Cardiac fibroblast (primary cell): Measurements from ENCODE around the gene ZNF821.

Experiments used
- DNase-seq, 2 donors: peaks; one replicate each; pipeline versions ENCODE4 v3.0.0 to v3.0.0-alpha.2; 2010; ENCODE audit warnings: low read depth in 2 of 2
- H3K4me3 ChIP-seq, 2 donors: replicated peaks in 1 of 2; 1 replicate in 1 of 2; 2 replicates in 1 of 2; pipeline ENCODE4 v1.5.1; 2011; ENCODE audit warnings: low read depth in 2 of 2, low read length in 2 of 2, mild to moderate bottlenecking in 2 of 2, moderate library complexity in 1 of 2
- CTCF ChIP-seq: IDR thresholded peaks from one replicate; pipeline ENCODE4 v1.5.1; 2011; ENCODE audit warnings: low read depth, mild to moderate bottlenecking, low read length, inconsistent platforms

The ZNF821 gene

GRCh38 chr16:71883849-71884638 lies at the start of gene ZNF821:
ZNF821 (minus strand) TSS chr16:71884182; CDS start chr16:71879946, 4,236 bp downstream.
- TF ChIP-seq CTCF = peak; percentile 23
- H3K4me3 ChIP-seq = peak within 1 kb of the TSS; percentile 76 to 78
- DNase-seq = peak; percentile 54 to 79

DNA sequence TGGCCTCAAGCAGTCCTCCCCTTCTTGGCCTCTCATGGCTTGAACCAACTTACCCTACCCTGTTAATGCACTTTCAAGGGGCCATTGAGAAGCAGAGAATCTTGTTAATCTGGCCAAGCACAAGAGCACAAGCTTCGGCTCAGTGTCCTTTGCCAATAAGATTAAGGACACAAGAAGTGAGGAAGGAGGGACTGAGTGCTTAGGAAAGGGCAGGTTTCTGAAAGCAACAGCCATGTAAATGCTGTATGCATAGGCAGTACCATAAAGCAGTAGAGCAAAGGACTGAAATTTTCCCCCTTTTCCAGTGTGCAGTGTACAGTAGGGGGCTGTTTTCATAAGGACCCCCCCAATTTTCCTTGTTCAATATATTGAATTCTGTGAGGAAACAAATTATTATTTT lies 49.0 kb upstream of the ZNF821 start:
- no peak overlapping the region for H3K4me3 ChIP-seq
- TF ChIP-seq CTCF = no peak
- no peak for DNase-seq

DNA sequence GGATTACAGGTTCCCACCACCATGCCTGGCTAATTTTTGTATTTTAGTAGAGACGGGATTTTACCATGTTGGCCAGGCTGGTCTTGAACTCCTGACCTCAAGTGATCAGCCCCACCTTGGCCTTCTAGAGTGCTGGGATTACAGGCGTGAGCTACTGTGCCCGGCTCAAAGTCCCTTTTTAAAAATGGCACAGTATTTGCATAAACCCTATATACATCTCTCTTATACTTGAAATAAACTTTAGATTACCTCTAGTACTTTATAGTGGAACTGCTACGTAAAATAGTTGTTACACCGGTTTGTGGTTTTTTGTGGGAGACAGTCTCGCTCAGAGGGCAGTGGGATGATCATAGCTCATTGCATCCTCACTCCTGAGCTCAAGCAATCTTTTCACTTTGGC lies 47.6 kb upstream of the ZNF821 start:
- TF ChIP-seq CTCF = no peak
- no peak overlapping the region for H3K4me3 ChIP-seq

DNA sequence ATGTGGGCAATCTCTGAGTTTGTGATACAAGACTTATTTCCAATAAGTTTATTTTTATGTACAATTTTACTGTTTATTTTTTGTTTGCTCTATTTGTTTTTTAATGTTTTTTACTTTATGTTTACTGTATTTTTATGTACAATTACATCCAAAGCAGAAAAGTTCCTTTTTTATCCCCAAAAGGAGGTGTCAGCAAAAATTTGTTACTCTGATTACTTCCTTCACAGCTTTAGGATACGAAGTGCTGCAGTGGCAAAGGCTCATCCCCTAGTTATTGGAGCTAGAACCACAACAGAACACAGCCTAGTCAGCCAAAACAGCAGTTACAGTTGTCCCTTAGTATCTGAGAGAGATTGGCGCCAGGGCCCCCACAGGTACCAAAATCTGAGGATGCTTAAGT lies 47.0 kb upstream of the ZNF821 start:
- no peak for DNase-seq
- H3K4me3 ChIP-seq = no peak overlapping the region
- no peak for TF ChIP-seq CTCF

More for the DNA sequence above, 47.6 kb upstream of the ZNF821 start:
- DNase-seq = no peak

GRCh38 chr16:71930013-71930563 lies 46.1 kb upstream of the ZNF821 start:
- peak; percentile 6 to 13 for DNase-seq
- no peak for TF ChIP-seq CTCF
- no peak overlapping the region for H3K4me3 ChIP-seq

DNA sequence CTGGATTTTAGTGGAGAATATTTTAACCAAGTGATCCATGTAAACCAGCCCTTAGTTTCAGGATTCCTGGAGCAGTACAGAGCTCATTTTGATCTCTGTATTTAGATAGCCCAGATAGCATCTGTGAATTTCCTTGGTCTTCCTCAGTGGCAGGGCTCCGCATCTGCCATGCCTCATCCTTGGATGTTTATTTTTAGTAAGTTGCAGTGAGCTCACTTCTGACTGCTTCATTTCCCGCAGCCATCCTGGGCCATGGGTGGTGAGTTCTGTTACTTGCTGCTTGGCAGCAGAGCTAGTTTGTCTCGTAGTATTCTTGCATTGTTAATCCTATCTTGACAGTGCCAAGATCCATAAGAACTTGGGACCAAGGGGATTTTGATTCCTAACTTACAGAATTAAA lies 45.1 kb upstream of the ZNF821 start:
- no peak overlapping the region for H3K4me3 ChIP-seq
- DNase-seq = peak; percentile 72 to 77
- no peak for TF ChIP-seq CTCF
